KMS-11 (cell line): ENCODE results near the gene ATRIP.

Source experiments
- H2AFZ ChIP-seq: fragments of 200-600 bp; sonication (generic); 2 replicates; pipeline ENCODE4 v1.6.1; 2016; ENCODE audit warnings: antibody characterized with exemption, mixed run types, low read depth
- H3K27ac ChIP-seq: fragments of 200-600 bp; sonication (generic); 2 replicates; pipeline ENCODE4 v1.6.1; 2016; ENCODE audit warnings: mild to moderate bottlenecking, mixed run types
- H3K27me3 ChIP-seq: fragments of 200-600 bp; sonication (generic); 2 replicates; pipeline ENCODE4 v1.6.1; 2017; ENCODE audit warnings: mild to moderate bottlenecking, low read depth, mixed run types, moderate library complexity; ENCODE audit not compliant: insufficient read depth
- H3K36me3 ChIP-seq: fragments of 200-600 bp; sonication (generic); 2 replicates; pipeline ENCODE4 v1.6.1; 2017; ENCODE audit warnings: mild to moderate bottlenecking, mixed run types; ENCODE audit not compliant: insufficient read depth
- H3K4me1 ChIP-seq: fragments of 200-600 bp; sonication (generic); 2 replicates; pipeline ENCODE4 v1.6.1; 2016; ENCODE audit warnings: mild to moderate bottlenecking, low read depth, mixed run types; ENCODE audit not compliant: poor library complexity, severe bottlenecking
- H3K4me2 ChIP-seq: fragments of 200-600 bp; sonication (generic); 2 replicates; pipeline ENCODE4 v1.7.0; 2016; ENCODE audit warnings: mild to moderate bottlenecking, mixed run types
- H3K4me3 ChIP-seq: fragments of 200-600 bp; sonication (generic); IDR thresholded peaks from 2 replicates; pipeline ENCODE4 v1.6.1; 2017; ENCODE audit warnings: low read depth, low read length, mixed read lengths; ENCODE audit not compliant: insufficient read depth
- H3K79me2 ChIP-seq: fragments of 200-600 bp; sonication (generic); 2 replicates; pipeline ENCODE4 v1.6.1; 2016; ENCODE audit warnings: low read depth, mixed run types; ENCODE audit not compliant: insufficient read depth
- H3K9ac ChIP-seq: fragments of 200-600 bp; sonication (generic); 2 replicates; pipeline ENCODE4 v1.6.1; 2016; ENCODE audit warnings: mild to moderate bottlenecking, mixed run types
- H4K20me1 ChIP-seq: fragments of 200-600 bp; sonication (generic); 2 replicates; pipeline ENCODE4 v1.6.1; 2016; ENCODE audit warnings: mild to moderate bottlenecking, mixed run types; ENCODE audit not compliant: insufficient read depth
- CTCF ChIP-seq: fragments of 200-600 bp; sonication (generic); conservative IDR thresholded peaks from 2 replicates; pipeline ENCODE4 v1.6.1; 2017; ENCODE audit warnings: low read depth, mild to moderate bottlenecking, antibody characterized with exemption, low read length, moderate library complexity, mixed read lengths

ATRIP gene

GRCh38 chr3:48416091-48416505 is 30.4 kb upstream of the ATRIP start:
- H3K36me3 ChIP-seq = no peaks in the 10 kb centered on the region
- no peak overlapping the region for H2AFZ ChIP-seq
- no peak overlapping the region for H3K27ac ChIP-seq
- no peak overlapping the region for H3K4me3 ChIP-seq
- no peak for TF ChIP-seq CTCF
- no peaks in the 10 kb centered on the region for H4K20me1 ChIP-seq
- no peak overlapping the region for H3K9ac ChIP-seq
- H3K27me3 ChIP-seq = no peaks in the 10 kb centered on the region
- H3K79me2 ChIP-seq = no peaks in the 10 kb centered on the region
- no peaks in the 10 kb centered on the region for H3K4me1 ChIP-seq
- no peak overlapping the region for H3K4me2 ChIP-seq

DNA sequence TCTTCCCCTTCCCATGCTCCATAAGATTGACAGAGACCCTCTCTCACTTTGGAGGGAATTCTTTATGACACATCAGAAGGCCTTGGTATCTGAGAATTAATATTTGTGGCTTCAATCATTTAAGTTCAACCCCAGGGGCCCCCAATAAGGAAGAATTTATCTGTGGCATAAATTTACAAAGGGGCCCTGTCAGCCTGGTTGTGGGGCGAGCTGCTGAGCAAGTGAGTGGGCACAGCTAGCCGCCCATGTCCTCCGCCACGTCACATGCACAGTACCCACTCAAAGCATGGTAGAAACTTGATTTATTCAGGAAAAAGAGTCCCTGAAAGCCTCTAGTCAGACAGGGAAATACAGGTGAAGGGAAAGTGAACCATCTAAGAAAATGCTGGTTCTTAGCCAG is 30.0 kb upstream of the ATRIP start:
- no peaks in the 10 kb centered on the region for H3K4me1 ChIP-seq
- no peaks in the 10 kb centered on the region for H3K27me3 ChIP-seq
- H3K79me2 ChIP-seq = no peaks in the 10 kb centered on the region
- no peak overlapping the region for H3K9ac ChIP-seq
- no peak for TF ChIP-seq CTCF
- no peak overlapping the region for H3K4me3 ChIP-seq
- H3K36me3 ChIP-seq = no peaks in the 10 kb centered on the region
- no peak overlapping the region for H2AFZ ChIP-seq
- H3K4me2 ChIP-seq = no peak overlapping the region
- no peaks in the 10 kb centered on the region for H4K20me1 ChIP-seq
- no peak overlapping the region for H3K27ac ChIP-seq

- H3K4me3 ChIP-seq = no peak overlapping the region
- H3K9ac ChIP-seq = no peak overlapping the region
- H3K79me2 ChIP-seq = no peaks in the 10 kb centered on the region
- H3K4me1 ChIP-seq = no peaks in the 10 kb centered on the region
- TF ChIP-seq CTCF = no peak
- no peak overlapping the region for H3K27ac ChIP-seq
- H4K20me1 ChIP-seq = no peaks in the 10 kb centered on the region
- no peak overlapping the region for H3K4me2 ChIP-seq
- no peaks in the 10 kb centered on the region for H3K36me3 ChIP-seq
- H3K27me3 ChIP-seq = no peaks in the 10 kb centered on the region
- H2AFZ ChIP-seq = no peak overlapping the region
Observed at GRCh38 chr3:48417529-48418108, 28.9 kb upstream of the ATRIP start.

DNA sequence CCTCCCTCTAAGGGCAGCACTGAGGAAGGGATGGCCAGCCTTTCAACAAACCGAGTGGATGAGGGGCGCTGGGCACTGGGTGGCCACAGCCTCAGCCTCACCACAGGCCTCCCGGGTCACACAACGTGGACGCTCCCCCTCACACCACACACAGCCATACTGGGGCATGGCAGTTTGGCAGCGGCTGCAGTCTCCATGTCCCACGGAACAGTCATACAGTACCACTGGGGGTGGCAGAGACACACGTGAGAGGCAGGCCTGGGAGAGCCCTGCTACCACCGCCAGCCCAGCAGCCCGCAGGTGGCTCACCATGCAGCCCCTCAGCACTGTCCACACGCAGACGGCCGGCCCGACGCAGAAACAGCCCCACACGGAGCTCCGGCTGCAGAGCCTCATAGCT is 28.4 kb upstream of the ATRIP start:
- Histone ChIP-seq H3K27me3 (no peaks in the 10 kb centered on the region), H3K4me1 (no peaks in the 10 kb centered on the region), H3K4me3 (no peak overlapping the region), H3K36me3 (no peaks in the 10 kb centered on the region), H3K4me2 (no peak overlapping the region), H4K20me1 (no peaks in the 10 kb centered on the region), H3K9ac (no peak overlapping the region), H2AFZ (no peak overlapping the region), H3K27ac (no peak overlapping the region), H3K79me2 (no peaks in the 10 kb centered on the region)
- TF ChIP-seq CTCF = no peak
